B cell (primary cell): ENCODE results near the gene HIGD1A.

Experiments used
- CTCF ChIP-seq: fragments of 200-600 bp; IDR thresholded peaks from one replicate; pipeline ENCODE4 v1.8.0; 2022; ENCODE audit warnings: antibody characterized with exemption, mild to moderate bottlenecking
- EZH2 ChIP-seq: IDR thresholded peaks from 2 replicates; pipeline ENCODE4 v1.6.1; 2012; ENCODE audit warnings: borderline replicate concordance, low read depth, mild to moderate bottlenecking, moderate library complexity, low read length; ENCODE audit not compliant: insufficient read depth, poor library complexity, severe bottlenecking

GRCh38 chr3:42836150-42837123 lies 32.1 kb upstream of the HIGD1A start:
- TF ChIP-seq CTCF: no peak
- no peak for TF ChIP-seq EZH2
